K562 (cell line): ENCODE measurements around the gene KLK7. TPM values are rescaled to one million over a fixed set of nuclear protein-coding genes. Genes with fewer than 3 reads are reported as not detected.

ENCODE experiments used
- ATAC-seq: fragments of 200-7000 bp; cut with Tn5 transposase; 3 replicates; pipeline ENCODE4 v1.9.1; 2020; ENCODE audit warnings: moderate library complexity
- BruUV-seq: library from RNA; stranded (reverse); fragments of 400-500 nt; replicated peaks from 2 replicates; lab custom pipeline; 2021; lab: Mats Ljungman, UMichigan
- CTCF ChIA-PET: fragments of 300-600 bp; formaldehyde crosslinking; extraction: SDS; loops from one replicate; lab custom pipeline; 2021; ENCODE audit warnings: low intra/inter-chr PET ratio; lab: Yijun Ruan, JAX
- POLR2A ChIA-PET: fragments of 300-600, 350-650 bp; sonication (Branson Sonifier 250); formaldehyde crosslinking; extraction: SDS; loops from one replicate; lab custom pipeline; 2021; ENCODE audit warnings: antibody characterized with exemption, inconsistent platforms; lab: Yijun Ruan, JAX
- DNase-seq, 4 experiments: peaks; one replicate each; pipeline versions ENCODE4 v3.0.0 to v3.0.0-alpha.2; 2011 to 2018; ENCODE audit warnings: low spot score in 3 of 4, mixed read lengths in 3 of 4; ENCODE audit errors: extremely low read depth in 1 of 4
- FAIRE-seq: peaks from 2 replicates; lab custom pipeline; 2011; peaks lifted over from hg19 to GRCh38; lab: Jason Lieb, UNC
- H2AFZ ChIP-seq: 2 replicates; pipeline ENCODE4 v1.6.0; 2011; ENCODE audit warnings: low read depth, low read length, control low read depth, inconsistent platforms
- H3K27ac ChIP-seq: fragments of 200-600 bp; 3 replicates; pipeline ENCODE4 v1.8.0; 2011; ENCODE audit warnings: low read depth, mild to moderate bottlenecking, control low read depth, inconsistent platforms, low read length, moderate library complexity, mixed read lengths; ENCODE audit errors: extremely low read depth
- H3K27me3 ChIP-seq, 2 experiments: fragments of 300-600 bp in 1 of 2; 2 replicates in 1 of 2; 3 replicates in 1 of 2; pipeline versions ENCODE4 v1.6.0 to v1.8.0; 2011; ENCODE audit warnings: inconsistent platforms in 2 of 2, low read length in 2 of 2, mild to moderate bottlenecking in 1 of 2, mixed read lengths in 1 of 2, moderate library complexity in 1 of 2; ENCODE audit not compliant: control insufficient read depth in 2 of 2, insufficient read depth in 2 of 2
- H3K36me3 ChIP-seq: fragments of 300-600 bp; 3 replicates; pipeline ENCODE4 v1.8.0; 2011; ENCODE audit warnings: mild to moderate bottlenecking, low read length, inconsistent platforms; ENCODE audit not compliant: control insufficient read depth, insufficient read depth
- H3K4me1 ChIP-seq, 2 experiments: fragments of 200-600 bp in 1 of 2; replicated peaks in 1 of 2; 2 replicates in 1 of 2; 3 replicates in 1 of 2; pipeline versions ENCODE4 v1.5.1 to v1.8.0; 2011; ENCODE audit warnings: inconsistent platforms in 2 of 2, low read length in 2 of 2, mild to moderate bottlenecking in 1 of 2, mixed read lengths in 1 of 2, moderate library complexity in 1 of 2; ENCODE audit not compliant: control insufficient read depth in 2 of 2, insufficient read depth in 2 of 2
- H3K4me2 ChIP-seq: 2 replicates; pipeline ENCODE4 v1.6.1; 2011; ENCODE audit warnings: low read length, control low read depth, inconsistent platforms, mixed read lengths; ENCODE audit not compliant: insufficient read depth
- H3K4me3 ChIP-seq: fragments of 200-600 bp; sonication (generic), shearing (Covaris generic); 2 replicates; pipeline ENCODE4 v1.5.1; 2016; ENCODE audit warnings: control low read depth, inconsistent platforms
- H3K79me2 ChIP-seq: fragments of 200-600 bp; 3 replicates; pipeline ENCODE4 v1.8.0; 2011; ENCODE audit warnings: low read length, inconsistent platforms; ENCODE audit not compliant: control insufficient read depth, insufficient read depth
- H3K9ac ChIP-seq, 2 experiments: 2 replicates each; pipeline versions ENCODE4 v1.6.0 to v1.6.1; 2011; ENCODE audit warnings: low read depth in 2 of 2, low read length in 2 of 2, control low read depth in 1 of 2, inconsistent platforms in 1 of 2, mild to moderate bottlenecking in 1 of 2, mixed read lengths in 1 of 2; ENCODE audit not compliant: insufficient read depth in 1 of 2
- H3K9me1 ChIP-seq: one replicate; pipeline ENCODE4 v1.6.0; 2011; ENCODE audit warnings: inconsistent platforms, mild to moderate bottlenecking, low read length, moderate library complexity; ENCODE audit not compliant: control insufficient read depth, insufficient read depth
- H3K9me3 ChIP-seq: replicated peaks from 2 replicates; pipeline ENCODE4 v1.5.1; 2011; ENCODE audit warnings: low read depth, low read length, inconsistent platforms; ENCODE audit not compliant: control insufficient read depth, insufficient read depth
- H4K20me1 ChIP-seq: replicated peaks from 2 replicates; pipeline ENCODE4 v1.6.1; 2011; ENCODE audit warnings: low read length, inconsistent platforms, mixed read lengths; ENCODE audit not compliant: control insufficient read depth, insufficient read depth
- E2F3 ChIP-seq: fragments of 250-450 bp; sonication (Bioruptor Pico); IDR thresholded peaks from 2 replicates; pipeline ENCODE4 v1.4.0; 2020; ENCODE audit warnings: mild to moderate bottlenecking
- FOXJ2 ChIP-seq: fragments of 200-800 bp; sonication (Bioruptor generic); IDR thresholded peaks from 2 replicates; pipeline ENCODE4 v1.6.1; 2016; ENCODE audit warnings: missing genetic modification characterization, missing compliant biosample characterization
- FOXJ3 ChIP-seq: sonication (generic); formaldehyde crosslinking; IDR thresholded peaks from 2 replicates; pipeline ENCODE4 v1.4.0; 2020; ENCODE audit warnings: mild to moderate bottlenecking, missing genetic modification reagents
- MAFG ChIP-seq: fragments of 450-650 bp; conservative IDR thresholded peaks from 2 replicates; pipeline ENCODE4 v1.6.1; 2016; ENCODE audit warnings: missing genetic modification characterization, missing compliant biosample characterization
- SETDB1 ChIP-seq: IDR thresholded peaks from one replicate; pipeline ENCODE4 v1.6.1; 2012; ENCODE audit warnings: low read length, control low read depth, inconsistent platforms
- SIN3A ChIP-seq, 2 experiments: fragments of 150-350 bp in 1 of 2; IDR thresholded peaks; 2 replicates each; pipeline ENCODE4 v1.6.1; 2011 to 2016; ENCODE audit warnings: borderline replicate concordance in 2 of 2, low read depth in 2 of 2, low read length in 2 of 2, mild to moderate bottlenecking in 2 of 2, moderate library complexity in 2 of 2; ENCODE audit not compliant: control insufficient read depth in 1 of 2
- SRSF1 ChIP-seq: fragments of 200-400 bp; formaldehyde crosslinking; IDR thresholded peaks from 2 replicates; pipeline ENCODE4 v1.6.1; 2017; ENCODE audit warnings: mild to moderate bottlenecking, low read depth, low read length, moderate library complexity
- TCF3 ChIP-seq: sonication (generic); formaldehyde crosslinking; IDR thresholded peaks from 2 replicates; pipeline ENCODE4 v1.4.0; 2020; ENCODE audit warnings: mild to moderate bottlenecking, missing genetic modification reagents
- ZC3H4 ChIP-seq: sonication (generic); formaldehyde crosslinking; IDR thresholded peaks from 2 replicates; pipeline ENCODE4 v1.9.0; 2021; ENCODE audit warnings: missing genetic modification reagents, borderline replicate concordance
- WGBS: fragments of 100-300 bp; shearing (Covaris generic); methylation state at CpG from one replicate; pipeline ENCODE4 v1.1.6; 2016; ENCODE audit warnings: low coverage, mixed read lengths; ENCODE audit not compliant: insufficient coverage; ENCODE audit errors: missing lambda C conversion rate; 5-methylcytosine and 5-hydroxymethylcytosine counted together
- in situ Hi-C: fragments of 300-500 bp; cut with MboI; formaldehyde crosslinking; loops from 4 replicates; pipeline ENCODE4 v1.15.0; 2018; ENCODE audit warnings: inconsistent platforms, mixed read lengths
- intact Hi-C: fragments of 100-400 bp; cut with micrococcal nuclease; formaldehyde crosslinking; loops from 2 replicates; pipeline ENCODE4 v1.14.2; 2022
- polyA plus RNA-seq, 8 experiments: library from polyadenylated mRNA; depleted of rRNA in 4 of 8; stranded (reverse) in 5 of 8; unstranded in 3 of 8; fragments of >200 nt; fragmentation: Nextera tagmentation in 2 of 8; fragmentation: Illumina TruSeq in 1 of 8; extraction: Ambion mirVana in 2 of 8; extraction: Trizol in 1 of 8; gene quantifications; 2 replicates each; pipeline versions ENCODE4 v1.2.1 to v1.2.3, GENCODE V29; 2011 to 2014; ENCODE audit warnings: inconsistent platforms in 1 of 8, missing spikeins in 1 of 8
- total RNA-seq, 7 experiments: library from RNA; depleted of rRNA in 6 of 7; stranded (reverse); fragments of >200 nt in 6 of 7; fragmentation: Illumina TruSeq in 2 of 7; extraction: Trizol in 2 of 7; gene quantifications; 2 replicates each; pipeline versions ENCODE4 v1.2.1 to v1.2.3, GENCODE V29; 2011 to 2021; ENCODE audit warnings: low replicate concordance in 1 of 7
- TF ChIP-seq, protein P1 (sequence below): fragments of 450-650 bp; conservative IDR thresholded peaks from 2 replicates; pipeline ENCODE4 v1.6.1; 2016; ENCODE audit warnings: missing genetic modification characterization, low read depth, mild to moderate bottlenecking, missing compliant biosample characterization, moderate library complexity
- TF ChIP-seq, protein P2 (sequence below): sonication (generic); formaldehyde crosslinking; IDR thresholded peaks from 2 replicates; pipeline ENCODE4 v1.8.0; 2022; ENCODE audit warnings: missing genetic modification reagents, mild to moderate bottlenecking, borderline replicate concordance

KLK7 gene
- total and polyA plus RNA-seq, 9 of the 15 experiments (the other 6 are each of a cell fraction or from before 2014, with no cell fraction given): 0.03 TPM; not detected in 8

DNA sequence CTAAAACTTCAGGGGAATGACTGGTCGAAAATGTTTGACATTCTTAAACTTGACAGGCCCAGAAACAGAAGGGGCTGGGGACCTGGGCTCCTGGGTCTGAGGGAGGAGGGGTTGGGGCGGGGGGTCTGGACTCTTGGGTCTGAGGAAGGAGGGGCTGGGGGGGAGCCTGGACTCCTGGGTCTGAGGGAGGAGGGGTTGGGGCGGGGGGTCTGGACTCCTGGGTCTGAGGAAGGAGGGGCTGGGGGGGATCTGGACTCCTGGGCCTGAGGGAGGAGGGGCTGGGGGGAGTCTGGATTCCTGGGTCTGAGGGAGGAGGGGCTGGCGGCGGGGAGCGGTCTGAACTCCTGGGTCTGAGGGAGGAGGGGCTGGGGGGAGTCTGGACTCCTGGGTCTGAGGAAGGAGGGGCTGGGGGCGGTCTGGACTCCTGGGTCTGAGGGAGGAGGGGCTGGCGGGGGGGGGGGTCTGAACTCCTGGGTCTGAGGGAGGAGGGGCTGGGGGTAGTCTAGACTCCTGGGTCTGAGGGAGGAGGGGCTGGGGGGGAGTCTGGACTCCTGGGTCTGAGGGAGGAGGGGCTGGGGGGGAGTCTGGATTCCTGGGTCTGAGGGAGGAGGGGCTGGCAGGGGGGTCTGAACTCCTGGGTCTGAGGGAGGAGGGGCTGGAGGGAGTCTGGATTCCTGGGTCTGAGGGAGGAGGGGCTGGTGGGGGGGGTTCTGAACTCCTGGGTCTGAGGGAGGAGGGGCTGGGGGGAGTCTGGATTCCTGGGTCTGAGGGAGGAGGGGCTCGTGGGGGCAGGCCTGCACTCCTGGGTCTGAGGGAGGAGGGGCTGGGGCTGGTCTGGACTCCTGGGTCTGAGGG is 8.8 kb downstream of the KLK7 start:
- H4K20me1 ChIP-seq: no peaks in the 10 kb centered on the region
- POLR2A ChIA-PET: no interaction called here
- intact Hi-C loops: no loop called here
- no peak overlapping the region for H2AFZ ChIP-seq
- peaks cover 7 to 24% of the 10 kb centered on the region in 2 experiments; a peak in 4 of 5 replicates for H3K27me3 ChIP-seq
- no peak overlapping the region for H3K4me2 ChIP-seq
- no peak overlapping the region for H3K9ac ChIP-seq
- no TSS peak for BruUV-seq
- in situ Hi-C loops: no loop called here
- WGBS: 0% methylated on average over 1 of the region's 9 CpGs
- FAIRE-seq (no peak), DNase-seq (no peak), ATAC-seq (no peak)
- H3K79me2 ChIP-seq: no peaks in the 10 kb centered on the region
- H3K27ac ChIP-seq: no peak overlapping the region
- CTCF ChIA-PET: no interaction called here
- no peak overlapping the region for H3K4me3 ChIP-seq
- H3K9me3 ChIP-seq: no peaks in the 10 kb centered on the region
- TF ChIP-seq SETDB1 (no peak), SIN3A (IDR thresholded peaks at IDR 0.05; ENCODE audit: borderline replicate concordance in 2 of 2, control insufficient read depth in 1 of 2, low read depth in 2 of 2, low read length in 2 of 2) (no peak), TCF3 (CRISPR knock-in tag) (no peak), MAFG (no peak), FOXJ3 (CRISPR knock-in tag) (no peak), ZC3H4 (CRISPR knock-in tag) (no peak), SRSF1 (no peak), E2F3 (no peak), FOXJ2 (tag) (no peak)
- TF ChIP-seq, protein P1, sequence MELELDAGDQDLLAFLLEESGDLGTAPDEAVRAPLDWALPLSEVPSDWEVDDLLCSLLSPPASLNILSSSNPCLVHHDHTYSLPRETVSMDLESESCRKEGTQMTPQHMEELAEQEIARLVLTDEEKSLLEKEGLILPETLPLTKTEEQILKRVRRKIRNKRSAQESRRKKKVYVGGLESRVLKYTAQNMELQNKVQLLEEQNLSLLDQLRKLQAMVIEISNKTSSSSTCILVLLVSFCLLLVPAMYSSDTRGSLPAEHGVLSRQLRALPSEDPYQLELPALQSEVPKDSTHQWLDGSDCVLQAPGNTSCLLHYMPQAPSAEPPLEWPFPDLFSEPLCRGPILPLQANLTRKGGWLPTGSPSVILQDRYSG (tag): no peak
- TF ChIP-seq, protein P2, sequence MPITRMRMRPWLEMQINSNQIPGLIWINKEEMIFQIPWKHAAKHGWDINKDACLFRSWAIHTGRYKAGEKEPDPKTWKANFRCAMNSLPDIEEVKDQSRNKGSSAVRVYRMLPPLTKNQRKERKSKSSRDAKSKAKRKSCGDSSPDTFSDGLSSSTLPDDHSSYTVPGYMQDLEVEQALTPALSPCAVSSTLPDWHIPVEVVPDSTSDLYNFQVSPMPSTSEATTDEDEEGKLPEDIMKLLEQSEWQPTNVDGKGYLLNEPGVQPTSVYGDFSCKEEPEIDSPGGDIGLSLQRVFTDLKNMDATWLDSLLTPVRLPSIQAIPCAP: no peak
- H3K9me1 ChIP-seq: no peaks in the 10 kb centered on the region
- H3K36me3 ChIP-seq: no peaks in the 10 kb centered on the region
- no peaks in the 10 kb centered on the region; a peak in 1 of 5 replicates for H3K4me1 ChIP-seq
